Measurements from ENCODE around the gene TAGLN2.

DNA sequence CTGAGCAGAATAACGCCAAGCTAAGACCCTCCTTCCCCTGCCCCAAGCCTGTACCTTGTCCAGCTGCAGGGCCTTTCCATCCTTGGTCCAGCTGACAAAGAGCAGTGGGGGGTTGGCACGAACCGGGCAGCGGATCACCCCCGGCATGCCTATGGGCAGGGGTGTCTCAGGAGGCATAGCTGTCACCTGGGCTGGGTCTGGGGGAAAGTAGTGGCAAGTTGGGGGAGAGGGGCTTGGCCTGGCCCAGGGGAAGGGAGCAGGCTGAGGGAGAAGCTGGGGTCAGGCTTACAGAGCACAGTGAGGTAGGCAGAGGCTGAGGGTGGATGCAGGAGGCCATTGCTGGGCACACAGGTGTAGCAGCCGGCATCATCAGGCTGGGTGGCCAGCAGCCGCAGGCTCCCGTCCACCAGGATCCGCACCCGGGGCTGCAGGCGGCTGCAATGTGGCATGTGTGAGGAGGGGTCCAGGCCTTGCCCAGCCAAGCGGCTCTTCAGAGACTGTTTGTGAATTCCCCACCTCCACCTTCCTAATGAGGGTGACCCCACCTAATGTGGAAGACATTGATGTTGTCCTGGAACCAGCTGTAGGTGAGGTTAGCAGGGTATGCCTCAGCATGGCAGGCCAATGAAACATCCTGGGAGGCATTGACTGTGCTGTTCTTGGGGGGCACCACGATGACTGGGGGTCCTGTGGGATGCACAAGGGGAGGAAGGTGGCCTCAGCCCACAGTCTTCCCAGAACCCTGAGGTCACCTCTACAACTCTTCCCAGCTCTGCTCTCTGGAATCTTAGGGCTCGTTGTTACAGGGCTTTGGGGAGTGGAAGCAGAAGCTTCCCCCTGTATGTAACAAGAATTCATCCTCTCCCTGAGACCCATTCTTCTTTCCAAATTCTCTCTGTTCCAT, 9.1 kb upstream of the TAGLN2 start:
- TF ChIP-seq, protein P1, sequence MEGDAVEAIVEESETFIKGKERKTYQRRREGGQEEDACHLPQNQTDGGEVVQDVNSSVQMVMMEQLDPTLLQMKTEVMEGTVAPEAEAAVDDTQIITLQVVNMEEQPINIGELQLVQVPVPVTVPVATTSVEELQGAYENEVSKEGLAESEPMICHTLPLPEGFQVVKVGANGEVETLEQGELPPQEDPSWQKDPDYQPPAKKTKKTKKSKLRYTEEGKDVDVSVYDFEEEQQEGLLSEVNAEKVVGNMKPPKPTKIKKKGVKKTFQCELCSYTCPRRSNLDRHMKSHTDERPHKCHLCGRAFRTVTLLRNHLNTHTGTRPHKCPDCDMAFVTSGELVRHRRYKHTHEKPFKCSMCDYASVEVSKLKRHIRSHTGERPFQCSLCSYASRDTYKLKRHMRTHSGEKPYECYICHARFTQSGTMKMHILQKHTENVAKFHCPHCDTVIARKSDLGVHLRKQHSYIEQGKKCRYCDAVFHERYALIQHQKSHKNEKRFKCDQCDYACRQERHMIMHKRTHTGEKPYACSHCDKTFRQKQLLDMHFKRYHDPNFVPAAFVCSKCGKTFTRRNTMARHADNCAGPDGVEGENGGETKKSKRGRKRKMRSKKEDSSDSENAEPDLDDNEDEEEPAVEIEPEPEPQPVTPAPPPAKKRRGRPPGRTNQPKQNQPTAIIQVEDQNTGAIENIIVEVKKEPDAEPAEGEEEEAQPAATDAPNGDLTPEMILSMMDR (IDR thresholded peaks at IDR 0.05) = no peak
- TF ChIP-seq EZH2 (IDR thresholded peaks at IDR 0.05) (no peak), EZH2phosphoT487 (IDR thresholded peaks at IDR 0.05) (no peak)
